OCI-LY3 (cell line): ENCODE measurements around the gene CAPN14.

ENCODE experiments used
- H2AFZ ChIP-seq: fragments of 200-600, 300-600 bp; shearing (Covaris generic); 2 replicates; pipeline ENCODE4 v1.6.0; 2014; ENCODE audit warnings: antibody characterized with exemption, low read depth, low read length
- H3K27ac ChIP-seq: fragments of 200-600, 300-600 bp; sonication (generic); 2 replicates; pipeline ENCODE4 v1.5.1; 2014; ENCODE audit warnings: mild to moderate bottlenecking, low read length, moderate library complexity, mixed read lengths
- H3K27me3 ChIP-seq: fragments of 200-600, 300-600 bp; sonication (generic); 2 replicates; pipeline ENCODE4 v1.6.1; 2014; ENCODE audit warnings: low read depth, low read length, mixed read lengths
- H3K36me3 ChIP-seq: fragments of 200-600, 300-600 bp; sonication (generic); replicated peaks from 2 replicates; pipeline ENCODE3; 2014; ENCODE audit warnings: low read depth, low read length, mixed read lengths
- H3K4me1 ChIP-seq: fragments of 300-600, 200-600 bp; sonication (generic); 2 replicates; pipeline ENCODE4 v1.6.1; 2014; ENCODE audit warnings: low read length, mixed read lengths
- H3K4me2 ChIP-seq: fragments of 200-600, 300-600 bp; sonication (generic); 2 replicates; pipeline ENCODE4 v1.6.1; 2014; ENCODE audit warnings: low read length, mixed read lengths
- H3K4me3 ChIP-seq: fragments of 300-600, 200-600 bp; sonication (generic); 2 replicates; pipeline ENCODE4 v1.5.1; 2014; ENCODE audit warnings: antibody characterized with exemption, mild to moderate bottlenecking, low read length, moderate library complexity
- H3K79me2 ChIP-seq: fragments of 300-600, 200-600 bp; shearing (Covaris generic); 2 replicates; pipeline ENCODE4 v1.6.1; 2014; ENCODE audit warnings: mild to moderate bottlenecking, low read length, mixed read lengths
- H3K9ac ChIP-seq: fragments of 300-600, 200-600 bp; shearing (Covaris generic); 2 replicates; pipeline ENCODE4 v1.6.0; 2014; ENCODE audit warnings: mild to moderate bottlenecking, low read length, moderate library complexity
- H3K9me3 ChIP-seq: fragments of 200-600, 300-600 bp; shearing (Covaris generic); 2 replicates; pipeline ENCODE4 v1.6.1; 2014; ENCODE audit warnings: low read length, mixed read lengths; ENCODE audit not compliant: insufficient read depth
- H4K20me1 ChIP-seq: fragments of 200-600, 300-600 bp; sonication (generic); 2 replicates; pipeline ENCODE4 v1.6.1; 2016; ENCODE audit warnings: low read length, mixed read lengths; ENCODE audit not compliant: insufficient read depth
- CTCF ChIP-seq: fragments of 200-600, 300-600 bp; sonication (generic); IDR thresholded peaks from 2 replicates; pipeline ENCODE4 v1.5.1; 2014; ENCODE audit warnings: antibody characterized with exemption, low read length, low read depth
- EZH2phosphoT487 ChIP-seq: fragments of 200-600 bp; shearing (Covaris generic); IDR thresholded peaks from 2 replicates; pipeline ENCODE4 v1.6.1; 2018; ENCODE audit warnings: antibody characterized with exemption, mixed run types, low read depth

CAPN14 gene

GRCh38 chr2:31248139-31248538 is 30.8 kb upstream of the CAPN14 start:
- Histone ChIP-seq H3K9ac (no peak overlapping the region), H3K4me1 (peaks cover 16% of the 10 kb centered on the region), H3K9me3 (no peaks in the 10 kb centered on the region), H3K4me2 (no peak overlapping the region), H3K27ac (no peak overlapping the region), H2AFZ (no peak overlapping the region), H3K79me2 (no peaks in the 10 kb centered on the region), H3K4me3 (no peak overlapping the region), H3K27me3 (no peaks in the 10 kb centered on the region), H3K36me3 (peaks cover 37% of the 10 kb centered on the region), H4K20me1 (no peaks in the 10 kb centered on the region)
- TF ChIP-seq CTCF (no peak), EZH2phosphoT487 (no peak)

- Histone ChIP-seq H3K9ac (no peak overlapping the region), H3K79me2 (no peaks in the 10 kb centered on the region), H3K27me3 (no peaks in the 10 kb centered on the region), H3K36me3 (peaks cover 37% of the 10 kb centered on the region), H4K20me1 (no peaks in the 10 kb centered on the region), H3K9me3 (no peaks in the 10 kb centered on the region), H3K27ac (no peak overlapping the region), H3K4me1 (peaks cover 12% of the 10 kb centered on the region), H3K4me2 (no peak overlapping the region), H2AFZ (no peak overlapping the region), H3K4me3 (no peak overlapping the region)
- TF ChIP-seq EZH2phosphoT487 (no peak), CTCF (no peak)
Measured at GRCh38 chr2:31247711-31248110, 30.4 kb upstream of the CAPN14 start.

DNA sequence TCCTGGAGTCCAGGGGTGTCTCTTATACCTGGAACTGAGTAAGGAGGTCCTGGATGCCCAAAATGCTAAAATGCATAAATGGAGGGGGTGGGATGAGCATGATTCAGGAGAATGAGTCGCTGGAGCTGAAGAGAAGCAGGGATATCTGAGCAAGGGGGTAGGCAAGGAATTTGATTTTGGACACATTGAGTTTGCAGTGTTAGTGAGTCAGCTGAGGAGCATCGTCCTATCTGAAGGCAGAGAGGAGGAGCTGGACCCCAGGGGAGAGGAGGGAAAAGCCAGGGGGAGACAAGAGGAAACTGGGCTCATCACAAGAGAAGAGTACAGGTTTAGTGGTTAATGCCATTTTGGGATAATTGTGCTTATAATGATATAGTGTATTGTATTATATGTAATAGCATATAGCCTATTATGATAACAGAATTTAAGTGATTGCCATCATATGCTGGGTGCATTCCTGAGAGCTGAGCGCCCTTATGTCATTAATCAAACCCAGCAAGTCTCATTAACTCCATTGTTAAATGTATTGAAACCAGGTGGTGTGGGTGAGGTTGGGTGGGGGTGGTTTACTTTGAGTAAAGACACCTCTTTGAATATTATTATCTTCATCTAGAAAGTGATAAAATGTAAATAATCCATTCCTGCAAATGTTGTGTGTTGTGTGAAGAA is 29.0 kb upstream of the CAPN14 start:
- H3K27me3 ChIP-seq, result no peaks in the 10 kb centered on the region
- H3K4me3 ChIP-seq, result no peak overlapping the region
- no peaks in the 10 kb centered on the region for H4K20me1 ChIP-seq
- peaks cover 9% of the 10 kb centered on the region for H3K4me1 ChIP-seq
- H3K79me2 ChIP-seq, result no peaks in the 10 kb centered on the region
- no peak overlapping the region for H3K4me2 ChIP-seq
- no peak overlapping the region for H2AFZ ChIP-seq
- no peak overlapping the region for H3K9ac ChIP-seq
- TF ChIP-seq CTCF, result no peak
- no peak for TF ChIP-seq EZH2phosphoT487
- H3K27ac ChIP-seq, result no peak overlapping the region
- no peaks in the 10 kb centered on the region for H3K9me3 ChIP-seq
- H3K36me3 ChIP-seq, result peaks cover 29% of the 10 kb centered on the region

DNA sequence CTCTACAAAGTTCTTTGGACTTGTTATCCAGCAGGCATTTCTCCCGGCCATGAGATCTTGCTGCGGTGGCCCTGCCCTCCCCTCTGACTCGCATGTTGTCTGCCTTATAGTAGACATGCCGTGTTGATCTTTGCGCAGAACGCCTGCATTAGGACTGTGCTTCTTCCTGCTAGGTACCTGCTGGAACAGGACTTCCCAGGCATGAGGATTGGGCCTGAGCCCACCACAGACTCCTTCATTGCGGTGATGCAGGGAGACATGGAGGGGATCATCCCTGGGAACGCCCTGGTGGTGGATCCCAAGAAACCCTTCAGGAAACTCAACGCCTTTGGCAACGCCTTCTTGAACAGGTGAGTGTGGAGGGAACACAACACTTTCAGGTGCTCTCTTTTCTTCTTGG is 26.8 kb upstream of the CAPN14 start:
- no peaks in the 10 kb centered on the region for H3K79me2 ChIP-seq
- H3K27me3 ChIP-seq, result no peaks in the 10 kb centered on the region
- peaks cover 16% of the 10 kb centered on the region for H3K4me1 ChIP-seq
- no peak overlapping the region for H3K27ac ChIP-seq
- no peaks in the 10 kb centered on the region for H4K20me1 ChIP-seq
- peaks cover 19% of the 10 kb centered on the region for H3K36me3 ChIP-seq
- no peak overlapping the region for H3K4me3 ChIP-seq
- H3K9me3 ChIP-seq, result no peaks in the 10 kb centered on the region
- no peak overlapping the region for H2AFZ ChIP-seq
- no peak for TF ChIP-seq CTCF
- TF ChIP-seq EZH2phosphoT487, result no peak
- H3K9ac ChIP-seq, result no peak overlapping the region
- H3K4me2 ChIP-seq, result no peak overlapping the region
